CD4-positive, alpha-beta T cell (primary cell): ENCODE data around the gene TCAF1. TPM values are rescaled to one million over a fixed set of nuclear protein-coding genes. Genes with fewer than 3 reads are reported as not detected.

Experiments used
- ATAC-seq: fragments of 200-7000 bp; cut with Tn5 transposase; one replicate; pipeline ENCODE4 v1.10.0; 2022; ENCODE audit warnings: mild to moderate bottlenecking; ENCODE audit not compliant: poor library complexity
- CTCF ChIA-PET: fragments of 350-600 bp; sonication (Branson Sonifier 250); formaldehyde crosslinking; loops from one replicate; lab custom pipeline; 2021; ENCODE audit warnings: antibody characterized with exemption, inconsistent platforms; lab: Charles Lee
- POLR2A ChIA-PET: fragments of 350-600 bp; sonication (Branson Sonifier 250); formaldehyde crosslinking; loops from one replicate; lab custom pipeline; 2021; ENCODE audit warnings: antibody characterized with exemption, inconsistent platforms; lab: Charles Lee
- DNase-seq, 14 experiments: peaks; one replicate each; pipeline ENCODE4 v3.0.0-alpha.2; 2013 to 2020; ENCODE audit warnings: mixed read lengths in 2 of 14
- H3K27ac ChIP-seq, 2 donors: one replicate each; pipeline versions ENCODE4 v1.5.1 to v1.7.0; 2013; ENCODE audit warnings: low read length in 2 of 2, low read depth in 1 of 2, mild to moderate bottlenecking in 1 of 2
- H3K27me3 ChIP-seq, 2 experiments: 1 replicate in 1 of 2; 2 replicates in 1 of 2; pipeline versions ENCODE4 v1.6.1 to v1.7.0; 2013; ENCODE audit warnings: low read length in 2 of 2, control low read depth in 1 of 2, mild to moderate bottlenecking in 1 of 2, moderate library complexity in 1 of 2; ENCODE audit not compliant: insufficient read depth in 2 of 2, control insufficient read depth in 1 of 2
- H3K36me3 ChIP-seq: one replicate; pipeline ENCODE4 v1.6.1; 2013; ENCODE audit warnings: low read length, control low read depth; ENCODE audit not compliant: insufficient read depth
- H3K4me1 ChIP-seq: one replicate; pipeline ENCODE4 v1.6.1; 2013; ENCODE audit warnings: low read length, control low read depth; ENCODE audit not compliant: insufficient read depth
- H3K4me3 ChIP-seq: one replicate; pipeline ENCODE4 v1.5.1; 2013; ENCODE audit warnings: mild to moderate bottlenecking, low read length, moderate library complexity
- H3K9me3 ChIP-seq, 2 experiments: 1 replicate in 1 of 2; 2 replicates in 1 of 2; pipeline versions ENCODE4 v1.6.1 to v1.7.0; 2013; ENCODE audit warnings: low read length in 2 of 2, mild to moderate bottlenecking in 2 of 2, control low read depth in 1 of 2, moderate library complexity in 1 of 2; ENCODE audit not compliant: control insufficient read depth in 1 of 2, insufficient read depth in 1 of 2
- H3K27ac Mint-ChIP-seq: one replicate; pipeline ENCODE4 v1.8.0; 2020; ENCODE audit warnings: mixed read lengths
- H3K27me3 Mint-ChIP-seq: one replicate; pipeline ENCODE4 v1.8.0; 2021; ENCODE audit warnings: mixed read lengths
- H3K36me3 Mint-ChIP-seq: one replicate; pipeline ENCODE4 v1.8.0; 2021; ENCODE audit warnings: low read depth, mixed read lengths
- H3K4me1 Mint-ChIP-seq: one replicate; pipeline ENCODE4 v1.8.0; 2021; ENCODE audit warnings: low read depth, mixed read lengths
- H3K4me3 Mint-ChIP-seq: one replicate; pipeline ENCODE4 v1.8.0; 2020; ENCODE audit warnings: mild to moderate bottlenecking, mixed read lengths
- H3K9me3 Mint-ChIP-seq: one replicate; pipeline ENCODE4 v1.8.0; 2020; ENCODE audit warnings: mixed read lengths
- intact Hi-C, 2 experiments: fragments of 100-400 bp; cut with DNase I in 1 of 2; cut with micrococcal nuclease in 1 of 2; formaldehyde crosslinking; loops; one replicate each; pipeline versions ENCODE4 v1.15.1 to v1.9.0; 2023 to 2025; cut with DNase I, micrococcal nuclease
- total RNA-seq, 174 experiments: library from RNA in 2 of 174; stranded (reverse) in 2 of 174; gene quantifications; one replicate each; pipeline ENCODE4 v1.2.3 and lab custom pipeline; 2021 to 2026
- TF ChIP-seq, protein P1 (sequence below): fragments of 200-600 bp; IDR thresholded peaks from one replicate; pipeline ENCODE4 v1.8.0; 2022; ENCODE audit warnings: antibody characterized with exemption, mild to moderate bottlenecking

The TCAF1 gene
- total RNA-seq, 2 experiments from 2014 or later, result 7.7 to 8.6 TPM

DNA sequence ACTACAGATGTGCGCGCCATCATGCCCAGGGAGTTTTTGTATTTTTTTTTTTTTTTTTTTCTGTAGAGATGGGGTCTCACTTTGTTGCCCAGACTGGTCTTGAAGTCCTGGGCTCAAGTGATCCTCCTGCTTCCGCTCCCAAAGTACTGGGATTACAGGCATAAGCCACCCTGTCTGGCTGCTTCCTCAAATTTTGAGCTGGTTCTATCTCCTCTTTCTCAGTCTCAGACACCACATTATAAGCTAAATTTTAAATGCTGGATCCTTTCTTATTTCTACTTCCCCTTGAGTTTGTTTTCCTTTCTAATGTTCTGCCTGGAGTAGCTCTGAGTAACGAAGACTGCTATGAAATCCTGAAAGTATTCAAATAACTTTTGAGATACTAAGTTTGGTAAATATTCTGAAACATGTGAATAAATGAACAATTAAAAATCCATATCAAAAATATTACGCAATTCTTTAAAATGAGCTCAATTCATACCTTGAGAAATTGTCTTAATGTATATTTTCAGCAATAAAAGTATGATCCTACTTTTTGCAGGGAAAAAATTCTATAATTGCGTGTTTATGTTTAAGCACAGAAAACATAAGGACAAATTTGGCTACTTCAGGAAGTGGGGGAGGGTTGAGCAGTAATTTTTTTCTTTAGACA is 15.0 kb downstream of the TCAF1 start:
- no peak overlapping the region for H3K4me3 Mint-ChIP-seq
- peaks cover 73% of the 10 kb centered on the region for H3K27me3 Mint-ChIP-seq

DNA sequence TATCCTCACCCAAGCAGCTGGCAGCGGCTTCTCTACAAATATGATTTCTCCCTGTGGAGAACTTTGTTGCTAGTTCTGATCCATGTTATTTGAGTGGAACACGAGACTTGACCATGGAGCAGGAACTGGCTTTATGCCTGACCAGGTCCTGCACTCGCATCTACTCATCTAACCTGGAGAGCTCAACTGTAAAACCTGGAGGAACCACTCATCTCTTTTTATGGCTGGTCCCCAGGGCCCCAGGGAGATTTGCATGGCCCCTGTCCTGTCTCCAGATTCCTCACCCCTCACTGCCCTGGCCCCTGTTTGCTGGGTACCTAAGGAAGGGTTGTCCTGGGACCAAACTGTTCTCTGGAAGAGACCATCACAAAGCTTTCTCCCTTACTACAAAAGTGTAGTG is 16.0 kb downstream of the TCAF1 start:
- Mint-ChIP-seq H3K36me3 (peaks cover 27% of the 10 kb centered on the region), H3K4me1 (peaks cover 39% of the 10 kb centered on the region), H3K27ac (no peak overlapping the region), H3K27me3 (peaks cover 82% of the 10 kb centered on the region), H3K4me3 (no peak overlapping the region), H3K9me3 (no peaks in the 10 kb centered on the region)
- intact Hi-C loops, result no loop called here
- no peak for DNase-seq
- no peaks in the 10 kb centered on the region for H3K36me3 ChIP-seq
- H3K4me3 ChIP-seq, result no peak overlapping the region
- H3K9me3 ChIP-seq, result peaks cover 0 to 16% of the 10 kb centered on the region in 2 experiments
- ATAC-seq, result no peak
- CTCF ChIA-PET, result interaction anchor here (1.2 kb wide), 1 partner anchor 16 kb away, joined by 4 read pairs; the partner anchor contains the start of gene TCAF1
- H3K27me3 ChIP-seq, result peaks cover 35 to 40% of the 10 kb centered on the region in 2 experiments
- no peak overlapping the region for H3K27ac ChIP-seq
- H3K4me1 ChIP-seq, result peaks cover 17% of the 10 kb centered on the region
- POLR2A ChIA-PET, result interaction anchor here (2.7 kb wide), 1 partner anchor 15 kb away, joined by 11 read pairs; the partner anchor contains the start of gene TCAF1
- TF ChIP-seq, protein P1, sequence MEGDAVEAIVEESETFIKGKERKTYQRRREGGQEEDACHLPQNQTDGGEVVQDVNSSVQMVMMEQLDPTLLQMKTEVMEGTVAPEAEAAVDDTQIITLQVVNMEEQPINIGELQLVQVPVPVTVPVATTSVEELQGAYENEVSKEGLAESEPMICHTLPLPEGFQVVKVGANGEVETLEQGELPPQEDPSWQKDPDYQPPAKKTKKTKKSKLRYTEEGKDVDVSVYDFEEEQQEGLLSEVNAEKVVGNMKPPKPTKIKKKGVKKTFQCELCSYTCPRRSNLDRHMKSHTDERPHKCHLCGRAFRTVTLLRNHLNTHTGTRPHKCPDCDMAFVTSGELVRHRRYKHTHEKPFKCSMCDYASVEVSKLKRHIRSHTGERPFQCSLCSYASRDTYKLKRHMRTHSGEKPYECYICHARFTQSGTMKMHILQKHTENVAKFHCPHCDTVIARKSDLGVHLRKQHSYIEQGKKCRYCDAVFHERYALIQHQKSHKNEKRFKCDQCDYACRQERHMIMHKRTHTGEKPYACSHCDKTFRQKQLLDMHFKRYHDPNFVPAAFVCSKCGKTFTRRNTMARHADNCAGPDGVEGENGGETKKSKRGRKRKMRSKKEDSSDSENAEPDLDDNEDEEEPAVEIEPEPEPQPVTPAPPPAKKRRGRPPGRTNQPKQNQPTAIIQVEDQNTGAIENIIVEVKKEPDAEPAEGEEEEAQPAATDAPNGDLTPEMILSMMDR, result no peak

More for the DNA sequence above, 15.0 kb downstream of the TCAF1 start:
- no peak for DNase-seq
- H3K4me1 Mint-ChIP-seq, result peaks cover 39% of the 10 kb centered on the region
- H3K27ac Mint-ChIP-seq, result no peak overlapping the region
- ATAC-seq, result no peak
- ChIA-PET POLR2A (interaction anchor here (2.7 kb wide), 1 partner anchor 14 kb away, joined by 11 read pairs; the partner anchor contains the start of gene TCAF1), CTCF (interaction anchor here (1.7 kb wide), 1 partner anchor 15 kb away, joined by 9 read pairs; the partner anchor contains the start of gene TCAF1)
- Histone ChIP-seq H3K4me3 (no peak overlapping the region), H3K27ac (no peak overlapping the region), H3K4me1 (peaks cover 17% of the 10 kb centered on the region), H3K27me3 (peaks cover 35 to 40% of the 10 kb centered on the region in 2 experiments), H3K9me3 (peaks cover 0 to 16% of the 10 kb centered on the region in 2 experiments), H3K36me3 (no peaks in the 10 kb centered on the region)
- H3K9me3 Mint-ChIP-seq, result peaks cover 7% of the 10 kb centered on the region
- intact Hi-C loops, result no loop called here
- TF ChIP-seq, protein P1, result no peak
- H3K36me3 Mint-ChIP-seq, result peaks cover 34% of the 10 kb centered on the region

DNA sequence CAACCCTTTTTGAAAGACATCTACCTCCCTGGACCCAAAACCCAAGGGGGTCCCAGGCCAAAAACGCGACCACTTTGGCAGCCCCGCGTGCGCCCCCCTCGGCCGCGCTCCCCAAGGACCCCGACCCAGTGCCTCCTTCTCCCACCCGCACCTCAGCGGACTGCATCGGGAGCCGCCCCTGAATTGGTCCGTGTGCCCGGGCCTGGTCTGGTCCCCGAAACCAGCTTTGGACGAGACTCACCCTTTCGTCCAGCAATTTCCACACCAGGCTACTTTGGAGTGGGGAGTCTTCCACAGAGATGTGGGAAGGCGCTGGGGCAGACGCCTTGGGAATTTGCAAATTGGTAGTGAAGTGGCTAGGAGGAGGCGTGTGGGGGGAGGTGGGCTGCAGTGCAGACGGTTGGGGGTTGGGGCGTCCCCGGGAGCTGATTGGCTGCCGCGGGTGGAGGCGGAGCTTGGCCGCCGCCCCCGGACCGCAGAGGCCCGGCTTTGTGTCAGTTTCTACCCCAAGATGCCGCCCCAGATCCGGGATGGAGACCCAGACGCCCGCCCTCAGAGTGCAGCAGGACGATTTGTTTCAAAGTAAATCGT is 16.9 kb downstream of the TCAF1 start:
- Mint-ChIP-seq H3K27ac (no peak overlapping the region), H3K4me1 (peaks cover 39% of the 10 kb centered on the region), H3K36me3 (peaks cover 18% of the 10 kb centered on the region), H3K4me3 (no peak overlapping the region), H3K27me3 (peaks cover 78% of the 10 kb centered on the region), H3K9me3 (no peaks in the 10 kb centered on the region)
- H3K4me1 ChIP-seq, result peaks cover 17% of the 10 kb centered on the region
- TF ChIP-seq, protein P1, result no peak
- ChIA-PET POLR2A (interaction anchor here (0.7 to 2.6 kb wide), 2 partner anchors 9 to 17 kb away, joined by 3 to 11 read pairs; partner anchors contain the start of gene TCAF1), CTCF (interaction anchor here (0.8 to 1.2 kb wide), 2 partner anchors 16 to 17 kb away, joined by 3 to 4 read pairs; partner anchors contain the start of gene TCAF1)
- no peaks in the 10 kb centered on the region for H3K36me3 ChIP-seq
- peaks cover 0 to 15% of the 10 kb centered on the region in 2 experiments for H3K9me3 ChIP-seq
- no peak overlapping the region for H3K27ac ChIP-seq
- intact Hi-C loops, result no loop called here
- H3K4me3 ChIP-seq, result no peak overlapping the region
- peaks cover 35 to 40% of the 10 kb centered on the region in 2 experiments for H3K27me3 ChIP-seq
- DNase-seq (peak in 1 of 14 experiments; percentile 11), ATAC-seq (no peak)
